A549 (cell line): Measurements from ENCODE around the gene GNG7.

Experiments used
- CBX8 ChIP-seq: fragments of 200-600 bp; sonication (generic); IDR thresholded peaks from 2 replicates; pipeline ENCODE4 v1.6.1; 2016
- CHD2 ChIP-seq: fragments of 150-350 bp; IDR thresholded peaks from 2 replicates; pipeline ENCODE4 v1.6.1; 2014; ENCODE audit warnings: low read length; ENCODE audit not compliant: partially characterized antibody
- CTCF ChIP-seq: fragments of >200 bp; sonication (Bioruptor Twin); formaldehyde crosslinking; IDR thresholded peaks from 3 replicates; pipeline ENCODE4 v1.5.1; 2016
- ELK1 ChIP-seq: fragments of 150-350 bp; IDR thresholded peaks from 2 replicates; pipeline ENCODE4 v1.6.1; 2014; ENCODE audit warnings: low read depth, mild to moderate bottlenecking, low read length
- HDAC2 ChIP-seq: fragments of 200-600 bp; sonication (generic); IDR thresholded peaks from 2 replicates; pipeline ENCODE4 v1.6.1; 2016
- JUN ChIP-seq, 2 experiments: fragments of >200 bp; sonication (Bioruptor Twin); formaldehyde crosslinking; IDR thresholded peaks; 2 replicates in 1 of 2; 3 replicates in 1 of 2; pipeline ENCODE4 v1.6.1; 2016 to 2017
- JUNB ChIP-seq: fragments of >200 bp; sonication (Bioruptor Twin); formaldehyde crosslinking; IDR thresholded peaks from 2 replicates; pipeline ENCODE4 v1.6.1; 2016
- PHF8 ChIP-seq: fragments of 200-600 bp; sonication (generic); IDR thresholded peaks from 2 replicates; pipeline ENCODE4 v1.6.1; 2016; ENCODE audit warnings: low read depth, mild to moderate bottlenecking, antibody characterized with exemption, moderate library complexity, borderline replicate concordance
- POLR2A ChIP-seq: IDR thresholded peaks from 2 replicates; pipeline ENCODE4 v1.6.1; 2012; ENCODE audit warnings: mild to moderate bottlenecking, low read length
- RAD21 ChIP-seq, 2 experiments: fragments of >200 bp in 1 of 2; sonication (Bioruptor Twin) in 1 of 2; formaldehyde crosslinking in 1 of 2; IDR thresholded peaks in 1 of 2; conservative IDR thresholded peaks in 1 of 2; 2 replicates in 1 of 2; 3 replicates in 1 of 2; pipeline ENCODE4 v1.6.1; 2012 to 2018; ENCODE audit warnings: inconsistent platforms in 1 of 2
- RCOR1 ChIP-seq: fragments of 150-350 bp; IDR thresholded peaks from 2 replicates; pipeline ENCODE4 v1.6.1; 2014; ENCODE audit warnings: antibody characterized with exemption, low read length, low read depth
- RFX5 ChIP-seq: fragments of 450-650 bp; IDR thresholded peaks from 2 replicates; pipeline ENCODE4 v1.7.1; 2014; ENCODE audit warnings: antibody characterized with exemption, mild to moderate bottlenecking, moderate library complexity
- USF2 ChIP-seq: fragments of 450-650 bp; IDR thresholded peaks from 2 replicates; pipeline ENCODE4 v1.6.1; 2014; ENCODE audit warnings: antibody characterized with exemption

GRCh38 chr19:2723345-2723715 lies 20.8 kb upstream of the GNG7 start:
- TF ChIP-seq POLR2A (no peak), CHD2 (no peak), RAD21 (conservative IDR thresholded peaks at IDR 0.05 in 1 of 2, IDR thresholded peaks at IDR 0.05 in 1 of 2) (no peak), RFX5 (no peak), PHF8 (no peak), RCOR1 (no peak), USF2 (no peak), CTCF (no peak), CBX8 (no peak), JUN (IDR thresholded peaks at IDR 0.05) (no peak), ELK1 (no peak), JUNB (no peak), HDAC2 (no peak)
